ENCODE data around the gene LRCOL1.

DNA sequence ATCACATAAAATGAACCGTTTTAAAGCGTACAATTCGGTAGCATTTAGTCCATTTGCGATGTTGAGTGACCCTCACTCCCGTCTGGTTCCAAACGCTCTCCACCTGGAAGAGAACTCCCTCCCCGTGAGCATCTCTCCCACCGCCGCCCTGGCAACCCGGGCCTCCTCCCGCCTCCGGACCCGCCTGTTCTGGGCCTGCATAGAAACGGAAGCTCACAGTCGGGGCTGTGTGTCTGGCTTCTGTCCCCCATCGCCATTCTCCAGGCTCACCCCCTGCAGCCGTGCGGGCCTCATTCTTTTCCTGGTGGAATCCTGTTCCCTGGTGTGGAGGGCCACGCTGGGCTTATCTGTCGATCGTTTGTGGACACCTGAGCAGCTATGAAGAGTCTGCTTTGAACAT, 17.3 kb downstream of the LRCOL1 start:
- TF ChIP-seq, protein P1, sequence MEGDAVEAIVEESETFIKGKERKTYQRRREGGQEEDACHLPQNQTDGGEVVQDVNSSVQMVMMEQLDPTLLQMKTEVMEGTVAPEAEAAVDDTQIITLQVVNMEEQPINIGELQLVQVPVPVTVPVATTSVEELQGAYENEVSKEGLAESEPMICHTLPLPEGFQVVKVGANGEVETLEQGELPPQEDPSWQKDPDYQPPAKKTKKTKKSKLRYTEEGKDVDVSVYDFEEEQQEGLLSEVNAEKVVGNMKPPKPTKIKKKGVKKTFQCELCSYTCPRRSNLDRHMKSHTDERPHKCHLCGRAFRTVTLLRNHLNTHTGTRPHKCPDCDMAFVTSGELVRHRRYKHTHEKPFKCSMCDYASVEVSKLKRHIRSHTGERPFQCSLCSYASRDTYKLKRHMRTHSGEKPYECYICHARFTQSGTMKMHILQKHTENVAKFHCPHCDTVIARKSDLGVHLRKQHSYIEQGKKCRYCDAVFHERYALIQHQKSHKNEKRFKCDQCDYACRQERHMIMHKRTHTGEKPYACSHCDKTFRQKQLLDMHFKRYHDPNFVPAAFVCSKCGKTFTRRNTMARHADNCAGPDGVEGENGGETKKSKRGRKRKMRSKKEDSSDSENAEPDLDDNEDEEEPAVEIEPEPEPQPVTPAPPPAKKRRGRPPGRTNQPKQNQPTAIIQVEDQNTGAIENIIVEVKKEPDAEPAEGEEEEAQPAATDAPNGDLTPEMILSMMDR (IDR thresholded peaks at IDR 0.05): no peak
- TF ChIP-seq, protein P2, sequence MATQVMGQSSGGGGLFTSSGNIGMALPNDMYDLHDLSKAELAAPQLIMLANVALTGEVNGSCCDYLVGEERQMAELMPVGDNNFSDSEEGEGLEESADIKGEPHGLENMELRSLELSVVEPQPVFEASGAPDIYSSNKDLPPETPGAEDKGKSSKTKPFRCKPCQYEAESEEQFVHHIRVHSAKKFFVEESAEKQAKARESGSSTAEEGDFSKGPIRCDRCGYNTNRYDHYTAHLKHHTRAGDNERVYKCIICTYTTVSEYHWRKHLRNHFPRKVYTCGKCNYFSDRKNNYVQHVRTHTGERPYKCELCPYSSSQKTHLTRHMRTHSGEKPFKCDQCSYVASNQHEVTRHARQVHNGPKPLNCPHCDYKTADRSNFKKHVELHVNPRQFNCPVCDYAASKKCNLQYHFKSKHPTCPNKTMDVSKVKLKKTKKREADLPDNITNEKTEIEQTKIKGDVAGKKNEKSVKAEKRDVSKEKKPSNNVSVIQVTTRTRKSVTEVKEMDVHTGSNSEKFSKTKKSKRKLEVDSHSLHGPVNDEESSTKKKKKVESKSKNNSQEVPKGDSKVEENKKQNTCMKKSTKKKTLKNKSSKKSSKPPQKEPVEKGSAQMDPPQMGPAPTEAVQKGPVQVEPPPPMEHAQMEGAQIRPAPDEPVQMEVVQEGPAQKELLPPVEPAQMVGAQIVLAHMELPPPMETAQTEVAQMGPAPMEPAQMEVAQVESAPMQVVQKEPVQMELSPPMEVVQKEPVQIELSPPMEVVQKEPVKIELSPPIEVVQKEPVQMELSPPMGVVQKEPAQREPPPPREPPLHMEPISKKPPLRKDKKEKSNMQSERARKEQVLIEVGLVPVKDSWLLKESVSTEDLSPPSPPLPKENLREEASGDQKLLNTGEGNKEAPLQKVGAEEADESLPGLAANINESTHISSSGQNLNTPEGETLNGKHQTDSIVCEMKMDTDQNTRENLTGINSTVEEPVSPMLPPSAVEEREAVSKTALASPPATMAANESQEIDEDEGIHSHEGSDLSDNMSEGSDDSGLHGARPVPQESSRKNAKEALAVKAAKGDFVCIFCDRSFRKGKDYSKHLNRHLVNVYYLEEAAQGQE (IDR thresholded peaks at IDR 0.05; ENCODE audit: insufficient read depth in 1 of 2, low read depth in 2 of 2, low read length in 1 of 2): no peak

Data from Panc1 (cell line).